AG10803 (cell line): ENCODE measurements around the gene MOB4.
A peak's percentile ranks its signal among the peaks of the same experiment; 100 is the strongest.

Experiments used
- DNase-seq: peaks from one replicate; pipeline ENCODE4 v3.0.0; 2010; ENCODE audit warnings: low read depth
- H3K4me3 ChIP-seq: 2 replicates; pipeline ENCODE4 v1.5.1; 2011; ENCODE audit warnings: mild to moderate bottlenecking, low read length, control low read depth
- CTCF ChIP-seq: conservative IDR thresholded peaks from 2 replicates; pipeline ENCODE4 v1.5.1; 2011; ENCODE audit warnings: mild to moderate bottlenecking, low read length, control low read depth, inconsistent platforms

MOB4 gene

GRCh38 chr2:197591339-197592072 lies 75.6 kb downstream of the MOB4 start:
- no peak overlapping the region for H3K4me3 ChIP-seq
- TF ChIP-seq CTCF = no peak
- DNase-seq = no peak

- H3K4me3 ChIP-seq = no peak overlapping the region
- TF ChIP-seq CTCF = no peak
- DNase-seq = no peak
Measured at GRCh38 chr2:197596766-197597165, 80.9 kb downstream of the MOB4 start.

- no peak for DNase-seq
- no peak overlapping the region for H3K4me3 ChIP-seq
- TF ChIP-seq CTCF = no peak
Measured at GRCh38 chr2:197597166-197597565, 81.3 kb downstream of the MOB4 start.

GRCh38 chr2:197598450-197598849 lies 82.6 kb downstream of the MOB4 start:
- no peak for DNase-seq

GRCh38 chr2:197599285-197599965 lies 83.6 kb downstream of the MOB4 start:
- H3K4me3 ChIP-seq = no peak overlapping the region
- TF ChIP-seq CTCF = peak; percentile 58
- peak; percentile 58 for DNase-seq

More at GRCh38 chr2:197598450-197598849, 82.6 kb downstream of the MOB4 start:
- no peak overlapping the region for H3K4me3 ChIP-seq
- no peak for TF ChIP-seq CTCF

- no peak overlapping the region for H3K4me3 ChIP-seq
- no peak for DNase-seq
- TF ChIP-seq CTCF = no peak
Measured at GRCh38 chr2:197600306-197600705, 84.4 kb downstream of the MOB4 start.

GRCh38 chr2:197601726-197602125 lies 85.9 kb downstream of the MOB4 start:
- no peak for TF ChIP-seq CTCF
- no peak for DNase-seq
- no peak overlapping the region for H3K4me3 ChIP-seq
